GM23338 (cell line): ENCODE data around the gene ZNF474. TPM values are rescaled to one million over a fixed set of nuclear protein-coding genes. Genes with fewer than 3 reads are reported as not detected.

Source experiments
- ATAC-seq: fragments of 200-7000 bp; cut with Tn5 transposase; 3 replicates; pipeline ENCODE4 v1.9.1; 2020
- DNase-seq: peaks from one replicate; pipeline ENCODE4 v3.0.0-alpha.2; 2015; ENCODE audit warnings: low spot score
- H2AFZ ChIP-seq: fragments of 200-600 bp; sonication (generic); 2 replicates; pipeline ENCODE4 v1.8.0; 2016; ENCODE audit warnings: antibody characterized with exemption, mild to moderate bottlenecking, moderate library complexity
- H3F3A ChIP-seq: fragments of 200-600 bp; sonication (generic); replicated peaks from 2 replicates; pipeline ENCODE4 v1.8.0; 2017; ENCODE audit warnings: antibody characterized with exemption, mixed run types, low read depth
- H3K27ac ChIP-seq: fragments of 200-600 bp; sonication (generic); 2 replicates; pipeline ENCODE4 v1.6.1; 2016; ENCODE audit warnings: low read depth
- H3K27me3 ChIP-seq: fragments of 200-600 bp; sonication (generic); 2 replicates; pipeline ENCODE4 v1.8.0; 2016; ENCODE audit warnings: mild to moderate bottlenecking, mixed run types, moderate library complexity; ENCODE audit not compliant: insufficient read depth
- H3K36me3 ChIP-seq: fragments of 200-600 bp; sonication (generic); 2 replicates; pipeline ENCODE4 v1.8.0; 2016; ENCODE audit warnings: mild to moderate bottlenecking; ENCODE audit not compliant: insufficient read depth
- H3K4me1 ChIP-seq: fragments of 200-600 bp; sonication (generic); 2 replicates; pipeline ENCODE4 v1.8.0; 2016; ENCODE audit warnings: mild to moderate bottlenecking, moderate library complexity; ENCODE audit not compliant: insufficient read depth
- H3K4me2 ChIP-seq: fragments of 200-600 bp; sonication (generic); 2 replicates; pipeline ENCODE4 v1.7.1; 2017; ENCODE audit warnings: mixed run types
- H3K4me3 ChIP-seq: fragments of 200-600 bp; sonication (generic); 2 replicates; pipeline ENCODE4 v1.6.1; 2016; ENCODE audit warnings: mixed run types
- H3K79me2 ChIP-seq: fragments of 200-600 bp; sonication (generic); replicated peaks from 2 replicates; pipeline ENCODE4 v1.8.0; 2017; ENCODE audit warnings: mild to moderate bottlenecking; ENCODE audit not compliant: insufficient read depth
- H3K9me2 ChIP-seq: fragments of 200-600 bp; sonication (generic); 2 replicates; pipeline ENCODE4 v1.8.0; 2017; ENCODE audit not compliant: insufficient read depth
- H4K20me1 ChIP-seq: fragments of 200-600 bp; sonication (generic); replicated peaks from 2 replicates; pipeline ENCODE4 v1.8.0; 2017; ENCODE audit warnings: mild to moderate bottlenecking; ENCODE audit not compliant: insufficient read depth
- H3K27ac Mint-ChIP-seq: 2 replicates; pipeline ENCODE4 v1.8.0; 2020; ENCODE audit warnings: inconsistent platforms, mild to moderate bottlenecking, moderate library complexity, mixed read lengths
- H3K27me3 Mint-ChIP-seq: 3 replicates; pipeline ENCODE4 v1.8.0; 2022; ENCODE audit warnings: low read depth, mild to moderate bottlenecking, moderate library complexity, mixed read lengths, inconsistent platforms; ENCODE audit not compliant: insufficient read depth, poor library complexity
- H3K36me3 Mint-ChIP-seq: 3 replicates; pipeline ENCODE4 v1.8.0; 2021; ENCODE audit warnings: low read depth, mild to moderate bottlenecking, inconsistent platforms, moderate library complexity, mixed read lengths
- H3K4me1 Mint-ChIP-seq: 3 replicates; pipeline ENCODE4 v1.8.0; 2020; ENCODE audit warnings: mild to moderate bottlenecking, inconsistent platforms, mixed read lengths
- H3K4me3 Mint-ChIP-seq: 3 replicates; pipeline ENCODE4 v1.8.0; 2021; ENCODE audit warnings: moderate library complexity, mild to moderate bottlenecking, inconsistent platforms, mixed read lengths
- H3K9me3 Mint-ChIP-seq: 3 replicates; pipeline ENCODE4 v1.8.0; 2020; ENCODE audit warnings: moderate library complexity, mild to moderate bottlenecking, inconsistent platforms, mixed read lengths
- EZH2 ChIP-seq: fragments of 200-600 bp; sonication (generic); IDR thresholded peaks from one replicate; pipeline ENCODE4 v1.8.0; 2017; ENCODE audit warnings: antibody characterized with exemption, mild to moderate bottlenecking, low read depth; ENCODE audit not compliant: unreplicated experiment
- JUNB ChIP-seq: IDR thresholded peaks from one replicate; pipeline ENCODE4 v1.6.1; 2016; ENCODE audit warnings: antibody characterized with exemption; ENCODE audit not compliant: unreplicated experiment
- POLR2AphosphoS5 ChIP-seq: IDR thresholded peaks from 2 replicates; pipeline ENCODE4 v1.6.1; 2016; ENCODE audit warnings: antibody characterized with exemption, low read depth
- ZNF114 ChIP-seq: fragments of 250-450 bp; sonication (Bioruptor Pico); IDR thresholded peaks from 2 replicates; pipeline ENCODE4 v1.5.0; 2020; ENCODE audit warnings: mild to moderate bottlenecking, moderate library complexity
- polyA plus RNA-seq: library from polyadenylated mRNA; unstranded; fragments of >200 nt; fragmentation: Nextera tagmentation; extraction: Ambion mirVana; gene quantifications from 2 replicates; pipeline ENCODE4 v1.2.1, GENCODE V29; 2016
- total RNA-seq: library from RNA; depleted of rRNA; stranded (reverse); fragments of >200 nt; shearing (Covaris generic); gene quantifications from 2 replicates; pipeline ENCODE4 v1.2.3, GENCODE V29; 2014
- TF ChIP-seq, protein P1 (sequence below): fragments of 250-450 bp; sonication (Bioruptor Pico); IDR thresholded peaks from 2 replicates; pipeline ENCODE4 v1.5.0; 2020; ENCODE audit warnings: mild to moderate bottlenecking, moderate library complexity

ZNF474 gene
- total and polyA plus RNA-seq, 2 experiments from 2014 or later = 0.59 TPM; not detected in 1

DNA sequence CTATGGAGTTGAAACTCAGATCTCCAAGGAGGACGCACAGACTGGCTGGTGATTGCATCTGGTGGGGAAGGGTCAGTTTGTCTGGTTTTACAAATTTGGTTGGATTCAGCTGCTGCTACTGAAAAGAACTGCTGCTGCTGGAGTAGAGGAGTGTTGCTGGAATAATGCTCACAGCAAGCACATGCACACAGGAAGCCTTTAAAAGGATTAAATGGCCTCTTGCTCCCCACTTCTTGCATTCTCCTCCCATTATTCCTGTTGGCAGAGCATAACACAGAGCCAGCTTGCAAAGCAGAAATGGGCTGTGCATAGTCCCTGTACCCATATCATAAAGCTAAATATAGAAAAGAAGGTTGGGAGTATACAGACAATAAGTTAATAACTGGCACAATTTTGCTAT, 16.6 kb downstream of the ZNF474 start:
- ATAC-seq (no peak), DNase-seq (no peak)
- Mint-ChIP-seq H3K27ac (no peak overlapping the region), H3K4me3 (no peak overlapping the region), H3K36me3 (no peaks in the 10 kb centered on the region), H3K9me3 (no peaks in the 10 kb centered on the region), H3K4me1 (peaks cover 3% of the 10 kb centered on the region), H3K27me3 (peaks cover 2% of the 10 kb centered on the region)
- H3K4me2 ChIP-seq = no peak overlapping the region
- H3K79me2 ChIP-seq = no peaks in the 10 kb centered on the region
- H3K9me2 ChIP-seq = peaks cover 2% of the 10 kb centered on the region; the same call in 1 of the 2 replicates
- TF ChIP-seq EZH2 (no peak), ZNF114 (no peak), POLR2AphosphoS5 (no peak)
- H3K27me3 ChIP-seq = no peaks in the 10 kb centered on the region
- H2AFZ ChIP-seq = no peak overlapping the region
- no peak overlapping the region for H3K4me3 ChIP-seq
- no peaks in the 10 kb centered on the region for H3K4me1 ChIP-seq
- no peak overlapping the region for H3K27ac ChIP-seq
- no peaks in the 10 kb centered on the region for H4K20me1 ChIP-seq
- H3F3A ChIP-seq = no peaks in the 10 kb centered on the region
- no peaks in the 10 kb centered on the region for H3K36me3 ChIP-seq

DNA sequence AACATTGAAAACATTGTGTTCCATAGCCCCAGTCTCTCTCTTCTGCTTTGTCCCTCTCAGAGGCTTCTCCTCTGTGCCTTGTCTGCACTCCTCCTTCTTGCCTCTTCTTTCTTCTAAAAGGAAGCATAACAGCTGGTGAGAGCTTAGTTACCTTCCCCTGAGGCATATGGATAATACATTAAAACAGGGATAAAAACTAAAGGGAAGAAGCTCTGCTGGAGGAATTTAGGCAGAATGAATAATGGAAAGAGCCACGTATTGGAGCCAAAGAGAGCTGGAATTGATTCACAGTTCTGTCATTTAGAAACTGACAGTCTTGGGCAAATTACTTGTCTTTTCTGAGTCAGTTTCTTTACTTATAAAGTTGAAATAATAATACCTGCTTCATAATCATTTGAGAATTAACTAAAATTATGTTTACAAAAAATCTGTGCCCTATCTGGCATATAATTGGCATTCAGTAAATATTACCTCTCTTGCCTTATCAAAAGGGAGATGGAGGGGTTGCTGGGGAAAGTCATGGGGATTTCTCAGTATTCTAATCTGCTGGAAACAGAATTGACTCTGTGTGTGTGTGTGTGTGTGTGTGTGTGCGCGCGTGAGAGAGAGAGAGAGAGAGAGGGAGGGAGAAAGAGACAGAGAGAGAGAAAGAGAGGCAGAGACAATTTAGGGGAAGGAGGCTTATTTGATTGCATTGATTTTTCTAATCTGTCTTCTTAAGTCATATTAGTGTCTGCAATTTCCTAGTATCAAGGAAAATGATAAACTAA, 20.2 kb downstream of the ZNF474 start:
- Histone ChIP-seq H3K79me2 (no peaks in the 10 kb centered on the region), H3K27me3 (no peaks in the 10 kb centered on the region), H3K4me1 (no peaks in the 10 kb centered on the region), H4K20me1 (no peaks in the 10 kb centered on the region), H3K27ac (no peak overlapping the region), H3F3A (no peaks in the 10 kb centered on the region), H3K36me3 (no peaks in the 10 kb centered on the region), H3K4me3 (no peak overlapping the region), H2AFZ (no peak overlapping the region), H3K9me2 (peaks cover 2% of the 10 kb centered on the region; the same call in 1 of the 2 replicates), H3K4me2 (no peak overlapping the region)
- ATAC-seq (no peak), DNase-seq (no peak)
- H3K9me3 Mint-ChIP-seq = no peaks in the 10 kb centered on the region
- no peaks in the 10 kb centered on the region for H3K36me3 Mint-ChIP-seq
- H3K4me3 Mint-ChIP-seq = no peak overlapping the region
- no peak overlapping the region for H3K27ac Mint-ChIP-seq
- peaks cover 3% of the 10 kb centered on the region for H3K4me1 Mint-ChIP-seq
- no peaks in the 10 kb centered on the region for H3K27me3 Mint-ChIP-seq
- TF ChIP-seq, protein P1, sequence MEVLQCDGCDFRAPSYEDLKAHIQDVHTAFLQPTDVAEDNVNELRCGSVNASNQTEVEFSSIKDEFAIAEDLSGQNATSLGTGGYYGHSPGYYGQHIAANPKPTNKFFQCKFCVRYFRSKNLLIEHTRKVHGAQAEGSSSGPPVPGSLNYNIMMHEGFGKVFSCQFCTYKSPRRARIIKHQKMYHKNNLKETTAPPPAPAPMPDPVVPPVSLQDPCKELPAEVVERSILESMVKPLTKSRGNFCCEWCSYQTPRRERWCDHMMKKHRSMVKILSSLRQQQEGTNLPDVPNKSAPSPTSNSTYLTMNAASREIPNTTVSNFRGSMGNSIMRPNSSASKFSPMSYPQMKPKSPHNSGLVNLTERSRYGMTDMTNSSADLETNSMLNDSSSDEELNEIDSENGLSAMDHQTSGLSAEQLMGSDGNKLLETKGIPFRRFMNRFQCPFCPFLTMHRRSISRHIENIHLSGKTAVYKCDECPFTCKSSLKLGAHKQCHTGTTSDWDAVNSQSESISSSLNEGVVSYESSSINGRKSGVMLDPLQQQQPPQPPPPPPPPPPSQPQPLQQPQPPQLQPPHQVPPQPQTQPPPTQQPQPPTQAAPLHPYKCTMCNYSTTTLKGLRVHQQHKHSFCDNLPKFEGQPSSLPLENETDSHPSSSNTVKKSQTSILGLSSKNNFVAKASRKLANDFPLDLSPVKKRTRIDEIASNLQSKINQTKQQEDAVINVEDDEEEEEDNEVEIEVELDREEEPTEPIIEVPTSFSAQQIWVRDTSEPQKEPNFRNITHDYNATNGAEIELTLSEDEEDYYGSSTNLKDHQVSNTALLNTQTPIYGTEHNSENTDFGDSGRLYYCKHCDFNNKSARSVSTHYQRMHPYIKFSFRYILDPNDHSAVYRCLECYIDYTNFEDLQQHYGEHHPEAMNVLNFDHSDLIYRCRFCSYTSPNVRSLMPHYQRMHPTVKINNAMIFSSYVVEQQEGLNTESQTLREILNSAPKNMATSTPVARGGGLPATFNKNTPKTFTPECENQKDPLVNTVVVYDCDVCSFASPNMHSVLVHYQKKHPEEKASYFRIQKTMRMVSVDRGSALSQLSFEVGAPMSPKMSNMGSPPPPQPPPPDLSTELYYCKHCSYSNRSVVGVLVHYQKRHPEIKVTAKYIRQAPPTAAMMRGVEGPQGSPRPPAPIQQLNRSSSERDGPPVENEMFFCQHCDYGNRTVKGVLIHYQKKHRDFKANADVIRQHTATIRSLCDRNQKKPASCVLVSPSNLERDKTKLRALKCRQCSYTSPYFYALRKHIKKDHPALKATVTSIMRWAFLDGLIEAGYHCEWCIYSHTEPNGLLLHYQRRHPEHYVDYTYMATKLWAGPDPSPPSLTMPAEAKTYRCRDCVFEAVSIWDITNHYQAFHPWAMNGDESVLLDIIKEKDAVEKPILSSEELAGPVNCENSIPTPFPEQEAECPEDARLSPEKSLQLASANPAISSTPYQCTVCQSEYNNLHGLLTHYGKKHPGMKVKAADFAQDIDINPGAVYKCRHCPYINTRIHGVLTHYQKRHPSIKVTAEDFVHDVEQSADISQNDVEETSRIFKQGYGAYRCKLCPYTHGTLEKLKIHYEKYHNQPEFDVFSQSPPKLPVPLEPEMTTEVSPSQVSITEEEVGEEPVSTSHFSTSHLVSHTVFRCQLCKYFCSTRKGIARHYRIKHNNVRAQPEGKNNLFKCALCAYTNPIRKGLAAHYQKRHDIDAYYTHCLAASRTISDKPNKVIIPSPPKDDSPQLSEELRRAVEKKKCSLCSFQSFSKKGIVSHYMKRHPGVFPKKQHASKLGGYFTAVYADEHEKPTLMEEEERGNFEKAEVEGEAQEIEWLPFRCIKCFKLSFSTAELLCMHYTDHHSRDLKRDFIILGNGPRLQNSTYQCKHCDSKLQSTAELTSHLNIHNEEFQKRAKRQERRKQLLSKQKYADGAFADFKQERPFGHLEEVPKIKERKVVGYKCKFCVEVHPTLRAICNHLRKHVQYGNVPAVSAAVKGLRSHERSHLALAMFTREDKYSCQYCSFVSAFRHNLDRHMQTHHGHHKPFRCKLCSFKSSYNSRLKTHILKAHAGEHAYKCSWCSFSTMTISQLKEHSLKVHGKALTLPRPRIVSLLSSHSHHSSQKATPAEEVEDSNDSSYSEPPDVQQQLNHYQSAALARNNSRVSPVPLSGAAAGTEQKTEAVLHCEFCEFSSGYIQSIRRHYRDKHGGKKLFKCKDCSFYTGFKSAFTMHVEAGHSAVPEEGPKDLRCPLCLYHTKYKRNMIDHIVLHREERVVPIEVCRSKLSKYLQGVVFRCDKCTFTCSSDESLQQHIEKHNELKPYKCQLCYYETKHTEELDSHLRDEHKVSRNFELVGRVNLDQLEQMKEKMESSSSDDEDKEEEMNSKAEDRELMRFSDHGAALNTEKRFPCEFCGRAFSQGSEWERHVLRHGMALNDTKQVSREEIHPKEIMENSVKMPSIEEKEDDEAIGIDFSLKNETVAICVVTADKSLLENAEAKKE = no peak
- TF ChIP-seq EZH2 = no peak
- TF ChIP-seq JUNB = no peak
